RWPE2 (cell line): Measurements from ENCODE around the gene CAMK1D.

Source experiments
- ATAC-seq: fragments of 200-7000 bp; cut with Tn5 transposase; 3 replicates; pipeline ENCODE4 v1.9.1; 2021; ENCODE audit warnings: low read depth
- DNase-seq: peaks from one replicate; pipeline ENCODE4 v3.0.0-alpha.2; 2020; ENCODE audit warnings: low spot score
- H3K27ac ChIP-seq: fragments of 450-650 bp; 2 replicates; pipeline ENCODE4 v1.5.1; 2017; ENCODE audit warnings: mild to moderate bottlenecking; ENCODE audit not compliant: poor library complexity, severe bottlenecking
- H3K27me3 ChIP-seq: fragments of 250-450 bp; sonication (Bioruptor Pico); 2 replicates; pipeline ENCODE4 v1.5.1; 2021; ENCODE audit warnings: mild to moderate bottlenecking, moderate library complexity; ENCODE audit not compliant: insufficient read depth, poor library complexity, severe bottlenecking
- H3K36me3 ChIP-seq: fragments of 250-450 bp; sonication (Bioruptor Pico); 2 replicates; pipeline ENCODE4 v1.5.1; 2020; ENCODE audit warnings: low read depth, mild to moderate bottlenecking, moderate library complexity
- H3K4me1 ChIP-seq: fragments of 250-450 bp; sonication (Bioruptor Pico); 2 replicates; pipeline ENCODE4 v1.5.1; 2021; ENCODE audit warnings: mild to moderate bottlenecking, moderate library complexity; ENCODE audit not compliant: insufficient read depth, poor library complexity, severe bottlenecking
- H3K4me3 ChIP-seq: fragments of 250-450 bp; sonication (Bioruptor Pico); 2 replicates; pipeline ENCODE4 v1.5.1; 2021; ENCODE audit warnings: mild to moderate bottlenecking, moderate library complexity; ENCODE audit not compliant: severe bottlenecking
- H3K9me3 ChIP-seq: fragments of 250-450 bp; sonication (Bioruptor Pico); 2 replicates; pipeline ENCODE4 v1.5.1; 2021; ENCODE audit warnings: mild to moderate bottlenecking, moderate library complexity; ENCODE audit not compliant: severe bottlenecking
- TF ChIP-seq, protein P1 (sequence below): fragments of 450-650 bp; IDR thresholded peaks from one replicate; pipeline ENCODE4 v1.5.1; 2017; ENCODE audit warnings: mild to moderate bottlenecking, moderate library complexity; ENCODE audit not compliant: poor library complexity, severe bottlenecking

Gene CAMK1D

DNA sequence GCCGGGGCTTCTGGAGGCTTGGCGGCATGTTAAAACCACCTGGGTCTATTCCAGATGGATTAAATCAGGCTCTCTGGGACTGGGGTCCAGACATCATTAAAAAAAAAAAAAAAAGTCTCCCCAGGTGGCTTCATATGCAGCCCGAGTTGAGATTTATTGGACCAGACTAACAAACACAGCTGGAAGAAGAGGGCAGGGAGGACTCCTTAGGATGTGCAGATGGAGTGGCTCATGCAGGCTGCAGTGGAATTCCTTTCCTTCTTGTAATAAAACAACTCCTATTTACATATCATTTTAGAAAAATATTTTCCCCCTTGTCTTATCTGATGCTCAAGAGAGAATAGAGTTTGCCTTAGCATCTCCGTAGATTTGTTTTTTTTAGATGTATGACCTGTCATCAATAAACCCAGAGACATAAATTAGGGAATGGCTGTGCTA, 238.1 kb downstream of the CAMK1D start:
- Histone ChIP-seq H3K9me3 (no peaks in the 10 kb centered on the region), H3K27ac (no peak overlapping the region), H3K27me3 (no peaks in the 10 kb centered on the region), H3K4me3 (no peak overlapping the region), H3K4me1 (peaks cover 24% of the 10 kb centered on the region), H3K36me3 (no peaks in the 10 kb centered on the region)
- no peak for ATAC-seq
- no peak for DNase-seq
- TF ChIP-seq, protein P1, sequence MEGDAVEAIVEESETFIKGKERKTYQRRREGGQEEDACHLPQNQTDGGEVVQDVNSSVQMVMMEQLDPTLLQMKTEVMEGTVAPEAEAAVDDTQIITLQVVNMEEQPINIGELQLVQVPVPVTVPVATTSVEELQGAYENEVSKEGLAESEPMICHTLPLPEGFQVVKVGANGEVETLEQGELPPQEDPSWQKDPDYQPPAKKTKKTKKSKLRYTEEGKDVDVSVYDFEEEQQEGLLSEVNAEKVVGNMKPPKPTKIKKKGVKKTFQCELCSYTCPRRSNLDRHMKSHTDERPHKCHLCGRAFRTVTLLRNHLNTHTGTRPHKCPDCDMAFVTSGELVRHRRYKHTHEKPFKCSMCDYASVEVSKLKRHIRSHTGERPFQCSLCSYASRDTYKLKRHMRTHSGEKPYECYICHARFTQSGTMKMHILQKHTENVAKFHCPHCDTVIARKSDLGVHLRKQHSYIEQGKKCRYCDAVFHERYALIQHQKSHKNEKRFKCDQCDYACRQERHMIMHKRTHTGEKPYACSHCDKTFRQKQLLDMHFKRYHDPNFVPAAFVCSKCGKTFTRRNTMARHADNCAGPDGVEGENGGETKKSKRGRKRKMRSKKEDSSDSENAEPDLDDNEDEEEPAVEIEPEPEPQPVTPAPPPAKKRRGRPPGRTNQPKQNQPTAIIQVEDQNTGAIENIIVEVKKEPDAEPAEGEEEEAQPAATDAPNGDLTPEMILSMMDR: no peak

DNA sequence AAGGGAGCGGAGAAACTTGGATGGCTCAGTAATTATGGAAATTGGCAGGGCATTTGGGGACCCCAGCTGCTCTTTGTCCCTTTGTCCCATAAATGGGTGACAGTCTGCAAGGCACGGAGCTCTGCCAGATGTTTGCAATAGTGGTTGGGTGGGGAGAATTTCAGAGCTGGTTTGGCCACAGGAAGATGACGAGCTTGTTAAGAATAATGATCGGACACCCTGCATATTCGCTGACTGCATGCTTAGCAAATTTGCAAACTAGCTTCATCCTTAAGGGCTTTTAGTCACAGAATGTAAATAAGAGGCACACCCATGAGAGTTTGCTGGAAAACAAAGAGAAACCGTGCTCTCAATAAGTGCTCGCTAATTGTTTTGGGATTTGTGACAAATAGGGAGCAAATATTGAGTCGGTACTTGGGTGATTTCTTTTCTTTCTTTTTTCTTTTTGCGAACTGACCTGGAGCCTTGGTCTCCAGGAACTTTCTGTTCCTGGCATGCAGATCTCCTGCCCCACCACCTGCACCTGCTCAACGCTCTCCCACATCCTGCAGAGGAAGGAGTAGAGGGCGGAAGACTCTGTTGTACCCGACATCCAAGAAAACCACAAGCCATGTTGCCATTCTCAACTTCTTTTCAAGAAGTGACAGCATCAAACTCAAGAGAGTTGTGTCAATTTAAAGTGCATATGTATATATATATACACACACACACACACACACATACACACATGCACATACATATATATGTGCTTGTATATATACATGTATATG, 238.9 kb downstream of the CAMK1D start:
- Histone ChIP-seq H3K36me3 (no peaks in the 10 kb centered on the region), H3K27ac (no peak overlapping the region), H3K27me3 (no peaks in the 10 kb centered on the region), H3K4me1 (peaks cover 24% of the 10 kb centered on the region), H3K9me3 (no peaks in the 10 kb centered on the region), H3K4me3 (no peak overlapping the region)
- ATAC-seq (peak; percentile 68), DNase-seq (no peak)
- TF ChIP-seq, protein P1: no peak

DNA sequence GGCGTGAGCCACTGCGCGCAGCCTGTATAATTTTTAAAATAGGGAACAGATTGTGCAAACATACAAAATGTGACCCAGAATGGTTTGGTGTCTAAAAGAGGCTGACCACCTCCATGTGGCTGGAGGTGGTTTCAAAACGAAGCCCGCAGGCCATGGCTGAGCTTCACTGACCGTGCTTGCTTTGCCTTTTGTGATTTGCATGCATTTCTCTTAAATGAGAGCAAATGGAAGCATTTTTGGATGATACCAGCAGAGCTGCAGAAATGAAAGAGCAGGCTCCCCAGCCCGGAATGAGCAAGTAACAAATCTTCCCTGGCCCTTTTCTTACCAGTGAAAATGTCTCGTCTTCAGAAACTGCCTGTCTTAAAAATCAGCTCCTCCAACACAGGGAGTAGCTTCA, 239.9 kb downstream of the CAMK1D start:
- H3K4me3 ChIP-seq: no peak overlapping the region
- DNase-seq (no peak), ATAC-seq (no peak)
- no peak overlapping the region for H3K27ac ChIP-seq
- TF ChIP-seq, protein P1: no peak
- no peaks in the 10 kb centered on the region for H3K36me3 ChIP-seq
- H3K4me1 ChIP-seq: peaks cover 24% of the 10 kb centered on the region
- no peaks in the 10 kb centered on the region for H3K9me3 ChIP-seq
- H3K27me3 ChIP-seq: no peaks in the 10 kb centered on the region

DNA sequence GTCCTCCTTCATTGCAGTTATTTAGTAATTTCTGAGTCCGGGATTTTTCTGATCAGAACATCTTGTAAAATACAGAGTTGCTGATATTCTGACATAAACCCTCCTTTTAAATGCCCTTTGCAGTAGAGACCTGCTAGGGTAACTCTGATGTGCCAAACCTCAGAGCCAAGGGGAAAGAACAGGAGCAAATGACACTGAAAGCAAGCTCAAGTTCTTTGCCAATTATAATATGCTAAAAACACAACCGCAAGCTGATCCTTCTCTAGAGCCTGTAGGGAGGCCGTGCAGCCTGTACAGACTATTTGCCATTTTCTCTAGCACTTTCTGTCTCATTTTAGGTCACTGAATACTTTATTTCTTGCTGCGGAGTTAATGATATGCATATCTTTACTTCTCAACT, 240.4 kb downstream of the CAMK1D start:
- Histone ChIP-seq H3K27me3 (no peaks in the 10 kb centered on the region), H3K36me3 (no peaks in the 10 kb centered on the region), H3K9me3 (no peaks in the 10 kb centered on the region), H3K4me1 (peaks cover 24% of the 10 kb centered on the region), H3K27ac (no peak overlapping the region), H3K4me3 (no peak overlapping the region)
- TF ChIP-seq, protein P1: no peak
- ATAC-seq: no peak
- DNase-seq: no peak
